Measurements from ENCODE around the gene ARHGEF33. TPM values are rescaled to one million over a fixed set of nuclear protein-coding genes. Genes with fewer than 3 reads are reported as not detected.

Gene ARHGEF33
- total RNA-seq, 2 experiments from 2014 or later, result 0.38 TPM; not detected in 1

- no peak overlapping the region for H3K27ac ChIP-seq (ENCODE audit: low read depth, low read length, poor library complexity, severe bottlenecking)
- H4K20me1 ChIP-seq (ENCODE audit: insufficient read depth, low read length), result no peaks in the 10 kb centered on the region
- no peaks in the 10 kb centered on the region for H3K9me2 ChIP-seq (ENCODE audit: insufficient read depth, low read length)
- POLR2A ChIA-PET, result no interaction called here
- H2AFZ ChIP-seq (ENCODE audit: low read length), result no peak overlapping the region
- no TSS peak for BruUV-seq (replicated peaks)
- TF ChIP-seq EZH2phosphoT487 (IDR thresholded peaks at IDR 0.05; ENCODE audit: borderline replicate concordance, low read depth, low read length) (no peak), CTCF (conservative IDR thresholded peaks at IDR 0.05; ENCODE audit: low read length) (no peak)
- intact Hi-C loops (cut with micrococcal nuclease; ENCODE audit: unreplicated experiment), result no loop called here
- no peaks in the 10 kb centered on the region for H3K79me2 ChIP-seq (ENCODE audit: insufficient read depth, low read depth, low read length)
- H3K36me3 ChIP-seq (ENCODE audit: insufficient read depth, low read length), result peaks cover 26% of the 10 kb centered on the region
- no peak overlapping the region for H3K4me3 ChIP-seq (ENCODE audit: low read depth, low read length, poor library complexity, severe bottlenecking)
- DNase-seq (ENCODE audit: low spot score), result no peak
- no peaks in the 10 kb centered on the region for H3K4me1 ChIP-seq (ENCODE audit: insufficient read depth, low read length, poor library complexity, severe bottlenecking)
- CTCF ChIA-PET (ENCODE audit: unreplicated experiment), result no interaction called here
- no peaks in the 10 kb centered on the region for H3K9me3 ChIP-seq (ENCODE audit: low read length)
- no peak overlapping the region for H3K4me2 ChIP-seq (ENCODE audit: low read length)
Observed at GRCh38 chr2:38982498-38982897, 92.8 kb downstream of the ARHGEF33 start.

- ChIA-PET CTCF (ENCODE audit: unreplicated experiment) (no interaction called here), POLR2A (interaction anchor here (0.7 to 1.2 kb wide), 4 partner anchors 9 to 1303 kb away, joined by 3 to 5 read pairs (median 4); no protein-coding TSS in a partner anchor)
- no peaks in the 10 kb centered on the region for H3K4me1 ChIP-seq (ENCODE audit: insufficient read depth, low read length, poor library complexity, severe bottlenecking)
- TF ChIP-seq EZH2phosphoT487 (IDR thresholded peaks at IDR 0.05; ENCODE audit: borderline replicate concordance, low read depth, low read length) (no peak), CTCF (conservative IDR thresholded peaks at IDR 0.05; ENCODE audit: low read length) (no peak)
- no peak overlapping the region for H3K27ac ChIP-seq (ENCODE audit: low read depth, low read length, poor library complexity, severe bottlenecking)
- DNase-seq (ENCODE audit: low spot score), result no peak
- peaks cover 66% of the 10 kb centered on the region for H3K36me3 ChIP-seq (ENCODE audit: insufficient read depth, low read length)
- BruUV-seq (replicated peaks), result no TSS peak
- H3K9me3 ChIP-seq (ENCODE audit: low read length), result no peaks in the 10 kb centered on the region
- H3K79me2 ChIP-seq (ENCODE audit: insufficient read depth, low read depth, low read length), result no peaks in the 10 kb centered on the region
- H4K20me1 ChIP-seq (ENCODE audit: insufficient read depth, low read length), result no peaks in the 10 kb centered on the region
- H3K4me3 ChIP-seq (ENCODE audit: low read depth, low read length, poor library complexity, severe bottlenecking), result no peak overlapping the region
- intact Hi-C loops (cut with micrococcal nuclease; ENCODE audit: unreplicated experiment), result no loop called here
- H2AFZ ChIP-seq (ENCODE audit: low read length), result no peak overlapping the region
- no peak overlapping the region for H3K4me2 ChIP-seq (ENCODE audit: low read length)
- H3K9me2 ChIP-seq (ENCODE audit: insufficient read depth, low read length), result no peaks in the 10 kb centered on the region
Observed at GRCh38 chr2:38988716-38989115, 99.0 kb downstream of the ARHGEF33 start.

GRCh38 chr2:38991899-38992298 lies 102.2 kb downstream of the ARHGEF33 start:
- BruUV-seq (replicated peaks), result no TSS peak

More at GRCh38 chr2:38991899-38992298, 102.2 kb downstream of the ARHGEF33 start:
- intact Hi-C loops (cut with micrococcal nuclease; ENCODE audit: unreplicated experiment), result no loop called here
- TF ChIP-seq EZH2phosphoT487 (IDR thresholded peaks at IDR 0.05; ENCODE audit: borderline replicate concordance, low read depth, low read length), result no peak
- TF ChIP-seq CTCF (conservative IDR thresholded peaks at IDR 0.05; ENCODE audit: low read length), result no peak
- H4K20me1 ChIP-seq (ENCODE audit: insufficient read depth, low read length), result no peaks in the 10 kb centered on the region
- H3K9me3 ChIP-seq (ENCODE audit: low read length), result no peaks in the 10 kb centered on the region
- H3K27ac ChIP-seq (ENCODE audit: low read depth, low read length, poor library complexity, severe bottlenecking), result no peak overlapping the region
- no peaks in the 10 kb centered on the region for H3K79me2 ChIP-seq (ENCODE audit: insufficient read depth, low read depth, low read length)
- peaks cover 77% of the 10 kb centered on the region for H3K36me3 ChIP-seq (ENCODE audit: insufficient read depth, low read length)
- ChIA-PET CTCF (ENCODE audit: unreplicated experiment) (no interaction called here), POLR2A (interaction anchor here (1.0 kb wide), 1 partner anchor 99 kb away, joined by 3 read pairs; no protein-coding TSS in a partner anchor)
- H2AFZ ChIP-seq (ENCODE audit: low read length), result no peak overlapping the region
- H3K4me3 ChIP-seq (ENCODE audit: low read depth, low read length, poor library complexity, severe bottlenecking), result no peak overlapping the region
- no peaks in the 10 kb centered on the region for H3K9me2 ChIP-seq (ENCODE audit: insufficient read depth, low read length)
- no peak overlapping the region for H3K4me2 ChIP-seq (ENCODE audit: low read length)
- no peaks in the 10 kb centered on the region for H3K4me1 ChIP-seq (ENCODE audit: insufficient read depth, low read length, poor library complexity, severe bottlenecking)
- DNase-seq (ENCODE audit: low spot score), result no peak
